ENCODE results near the gene TNKS2.
A peak's percentile ranks its signal among the peaks of the same experiment; 100 is the strongest.
"Not testable (repeated sequence)": the region's sequence is repeated elsewhere in the genome, so short reads cannot be mapped to it uniquely, and the experiment has no call there.

The TNKS2 gene

DNA sequence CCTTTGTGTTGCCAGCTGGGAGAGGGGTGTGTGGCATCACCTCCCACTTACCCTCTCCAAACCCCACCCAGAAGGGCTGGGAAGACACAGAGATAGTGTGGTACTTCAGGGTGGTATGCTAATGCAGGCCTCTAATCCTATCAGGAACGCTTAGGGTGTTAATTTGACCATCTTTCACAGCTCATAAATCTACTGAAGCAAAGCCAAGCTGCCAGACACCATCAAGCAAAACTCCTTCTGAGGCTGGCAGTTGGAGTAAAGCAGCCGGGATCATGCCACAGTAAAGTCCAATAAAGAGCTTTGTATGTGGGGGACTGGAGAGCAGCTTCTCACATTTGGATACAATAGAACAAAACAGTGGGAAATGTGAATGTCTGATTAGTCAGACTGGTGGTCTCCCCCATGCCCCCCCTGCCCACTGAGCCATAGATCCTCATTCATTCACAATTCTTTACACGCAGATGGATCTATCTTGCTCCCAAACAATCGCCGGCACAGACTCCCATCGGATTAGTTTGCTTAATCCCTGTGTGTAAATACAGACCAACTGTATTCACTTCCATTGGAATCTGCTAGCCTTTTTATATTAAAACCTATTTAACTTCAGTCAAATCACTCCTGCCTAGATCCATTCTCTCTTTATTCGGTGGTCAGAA is 81.4 kb downstream of the TNKS2 start:
- no peak for DNase-seq

DNA sequence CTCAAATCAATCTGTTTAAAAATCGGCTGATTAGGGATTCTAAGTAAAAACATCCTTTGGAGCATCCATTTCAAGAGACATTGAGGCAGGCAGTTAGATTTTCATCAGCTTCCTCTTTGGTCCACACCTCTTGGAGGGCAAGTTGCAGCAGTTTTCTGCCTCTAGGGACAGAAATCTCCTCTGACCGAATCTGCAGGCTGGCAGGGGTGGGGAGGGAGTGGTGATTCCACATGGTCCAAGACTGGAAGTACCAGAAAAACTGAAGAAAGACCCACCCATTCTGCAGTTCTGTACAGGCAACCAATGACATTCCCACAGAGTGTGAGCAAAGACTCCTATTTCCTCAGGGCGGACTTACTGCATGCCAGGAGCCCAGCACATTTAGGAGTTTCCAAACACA is 82.1 kb downstream of the TNKS2 start:
- DNase-seq: no peak

GRCh38 chr10:91883549-91884444 is 85.6 kb downstream of the TNKS2 start:
- DNase-seq: no peak

- DNase-seq: no peak
These were observed 86.3 kb downstream of the TNKS2 start for GRCh38 chr10:91884536-91884935.

- DNase-seq: no peak
These were observed 87.3 kb downstream of the TNKS2 start for GRCh38 chr10:91885362-91886079.

- no peak for DNase-seq
These were observed 88.7 kb downstream of the TNKS2 start for GRCh38 chr10:91886954-91887271.

DNA sequence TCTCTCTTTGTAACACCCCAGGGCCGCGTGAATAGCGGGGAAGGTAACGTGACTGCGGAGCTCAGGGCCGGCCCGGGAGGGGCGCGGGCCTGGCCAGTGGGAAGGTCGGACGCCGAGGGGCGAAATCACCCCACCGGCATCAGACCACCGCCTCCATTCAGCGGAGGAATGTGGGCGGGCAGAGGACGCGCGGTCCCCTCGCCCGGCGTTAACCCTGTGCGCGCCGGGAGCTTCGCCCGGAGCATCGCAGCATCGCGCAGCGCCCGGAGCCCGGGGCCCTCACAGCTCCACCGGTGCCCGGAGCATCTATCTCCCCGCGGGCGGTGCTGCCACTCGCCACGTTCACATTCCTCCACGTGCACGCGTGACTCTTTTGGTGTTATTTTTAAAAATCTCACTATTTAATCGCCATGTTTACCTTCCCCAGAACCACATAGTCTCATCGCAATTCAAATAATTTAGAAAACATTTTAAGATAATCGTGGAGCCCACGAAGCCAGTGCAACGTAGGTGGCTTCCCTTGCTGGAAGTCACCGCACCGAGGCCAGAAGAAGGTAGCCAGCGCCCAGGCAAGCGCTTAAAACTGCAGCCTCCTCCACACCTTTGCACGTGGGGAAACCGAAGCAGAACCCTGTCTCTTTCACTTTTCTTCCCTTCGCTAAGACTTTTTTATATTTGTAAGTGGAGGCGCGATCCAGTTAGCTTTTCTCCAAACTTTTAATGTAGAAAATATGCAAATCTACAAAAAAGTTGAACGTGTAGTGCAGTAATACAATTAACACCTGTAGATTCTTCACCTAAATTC is 89.2 kb downstream of the TNKS2 start:
- DNase-seq: peak; percentile 42

DNA sequence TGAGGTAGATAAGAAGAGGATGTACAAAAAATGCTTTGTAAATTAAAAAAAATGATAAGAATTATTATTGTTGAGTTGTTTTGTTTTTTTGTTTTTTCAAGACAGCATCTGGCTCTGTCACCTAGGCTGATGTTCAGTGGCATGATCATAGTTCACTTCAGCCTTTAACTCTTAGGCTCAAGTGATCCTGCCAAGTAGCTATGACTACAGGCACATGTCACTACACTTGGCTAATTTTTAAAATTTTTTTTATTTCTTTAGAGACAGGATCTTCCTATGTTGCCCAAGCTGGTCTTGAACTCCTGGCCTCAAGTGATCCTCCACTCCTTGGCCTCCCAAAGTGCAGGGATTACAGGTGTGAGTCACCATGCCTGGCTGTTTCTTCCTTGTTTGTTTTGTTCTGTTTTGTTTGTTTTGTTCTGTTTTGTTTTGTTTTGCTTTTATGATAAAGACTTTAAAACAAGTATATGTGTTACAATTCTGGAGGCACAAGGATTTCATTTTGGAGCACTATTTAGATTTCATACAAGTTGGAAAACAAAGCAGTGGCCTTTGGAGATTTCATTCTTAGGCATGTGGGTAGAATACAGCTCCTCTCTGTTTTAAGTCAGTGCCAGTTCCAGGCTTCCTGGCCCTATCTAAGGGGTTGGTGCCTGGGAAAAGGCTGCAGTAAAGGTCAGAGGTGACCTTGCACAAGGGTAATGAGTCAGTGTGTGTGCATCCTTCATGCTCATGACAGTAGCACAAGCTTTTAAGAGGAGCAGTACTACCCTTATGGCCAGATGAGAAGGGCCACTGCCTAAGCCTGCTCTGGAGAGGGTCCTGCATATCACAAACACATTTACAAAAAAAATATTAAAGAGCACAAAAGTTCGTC is 93.1 kb downstream of the TNKS2 start:
- DNase-seq: no peak

- DNase-seq: no peak
These were observed 94.8 kb downstream of the TNKS2 start for GRCh38 chr10:91893051-91893450.

DNA sequence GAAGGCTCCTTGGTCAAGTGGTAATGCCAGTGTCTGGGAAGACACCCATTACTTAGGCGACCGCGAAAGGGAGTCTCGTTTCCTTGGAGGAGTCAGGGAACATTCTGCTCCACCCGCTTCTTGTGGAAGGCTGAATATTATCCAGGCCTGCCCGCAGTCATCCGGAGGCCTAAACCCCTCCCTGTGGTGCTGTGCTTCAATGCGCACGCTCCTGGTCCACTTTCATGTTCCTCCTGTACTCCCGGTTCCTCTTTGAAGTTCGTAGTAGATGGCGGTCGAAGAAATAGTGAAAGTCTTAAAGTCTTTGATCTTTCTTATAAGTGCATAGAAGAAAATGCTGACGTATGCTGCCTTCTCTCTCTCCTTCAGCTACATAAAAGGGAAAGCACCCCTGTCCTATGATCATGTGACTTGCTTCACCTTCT is 96.0 kb downstream of the TNKS2 start:
- DNase-seq: not testable (repeated sequence)

- no peak for DNase-seq
These were observed 98.1 kb downstream of the TNKS2 start for GRCh38 chr10:91896212-91896756.

DNA sequence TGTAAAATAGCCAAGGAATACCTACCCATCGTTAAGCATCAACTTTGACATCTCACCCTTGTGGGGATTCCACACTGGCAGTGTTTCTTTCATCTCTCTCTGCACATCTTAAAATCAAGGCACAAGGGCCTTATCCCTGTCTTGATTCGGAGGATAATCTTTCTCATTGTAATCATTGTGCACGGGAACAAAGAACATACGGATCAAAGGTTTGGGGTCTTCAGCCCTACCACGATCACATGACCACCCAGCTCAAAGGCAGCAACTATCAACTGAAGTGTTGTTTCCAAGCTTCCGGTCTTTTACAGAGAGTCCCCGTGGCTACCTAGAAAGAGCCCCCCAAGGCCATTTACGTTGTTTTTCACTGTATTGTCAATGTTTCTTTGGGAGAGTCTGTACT is 99.2 kb downstream of the TNKS2 start:
- DNase-seq: no peak

DNA sequence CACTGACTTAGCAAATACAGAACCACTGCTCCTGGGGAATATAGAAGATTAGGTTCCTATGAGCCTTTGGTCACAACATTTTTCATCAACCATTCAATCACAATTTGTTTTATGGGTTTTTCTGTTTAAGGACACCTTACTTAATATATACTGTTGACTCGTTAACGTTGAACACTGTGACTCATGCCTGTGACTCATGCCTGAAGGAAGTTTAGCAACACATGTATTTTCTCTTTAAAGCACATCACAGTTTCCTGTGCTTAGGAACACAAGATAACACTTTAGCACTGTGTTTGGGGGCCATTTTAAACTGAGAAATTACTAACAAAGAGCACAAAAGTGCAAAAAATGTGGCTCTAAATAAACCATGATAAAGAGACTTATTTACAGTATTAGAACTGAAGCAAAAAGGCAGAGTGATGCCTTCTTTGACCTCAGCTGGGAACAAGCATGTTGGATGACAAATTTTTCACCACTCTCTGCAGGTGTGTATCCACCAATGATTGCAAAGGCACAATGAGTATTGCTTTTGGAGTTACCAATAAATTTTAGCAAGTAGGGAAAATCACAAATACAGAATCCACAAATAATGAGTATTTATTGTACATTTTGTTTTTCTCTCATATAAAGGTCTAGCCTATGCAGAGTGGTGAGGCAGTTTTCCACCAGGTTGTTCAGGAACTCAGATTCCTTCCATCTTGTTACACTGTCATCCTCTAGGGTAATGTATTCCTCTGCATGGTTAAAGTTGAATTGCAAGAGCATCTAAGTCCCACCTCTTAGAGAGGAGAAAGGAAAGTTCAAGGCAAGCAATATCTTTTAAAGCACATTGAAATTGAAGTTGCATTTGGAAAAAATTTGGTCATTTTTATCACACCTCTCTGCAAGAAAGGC is 103.8 kb downstream of the TNKS2 start:
- DNase-seq: no peak

DNA sequence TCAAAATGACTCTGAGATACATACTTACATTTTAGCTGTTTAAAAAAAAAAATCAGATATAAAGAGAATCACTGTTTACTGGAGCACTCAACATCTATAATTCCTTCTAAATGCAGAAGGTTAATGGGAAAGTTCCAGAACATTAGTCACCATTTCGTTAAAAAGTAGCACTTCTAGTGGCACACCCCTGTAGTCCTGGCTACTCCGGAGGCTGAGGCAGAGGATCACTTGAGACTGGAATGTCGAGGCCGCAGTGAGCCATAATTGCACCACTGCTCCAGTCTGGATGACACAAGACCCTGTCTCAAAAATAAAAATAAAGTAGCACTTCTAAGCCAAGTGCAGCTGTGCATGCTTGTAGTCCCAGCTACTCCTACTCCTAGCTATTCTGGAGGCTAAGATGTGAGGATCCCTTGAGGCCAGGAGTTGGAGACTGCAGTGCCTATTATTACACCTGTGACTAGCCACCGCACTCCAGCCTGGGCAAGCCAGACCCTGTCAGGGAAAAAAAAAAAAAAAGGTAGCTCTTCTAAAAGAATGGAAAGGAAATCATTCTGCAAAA is 108.9 kb downstream of the TNKS2 start:
- DNase-seq: no peak

DNA sequence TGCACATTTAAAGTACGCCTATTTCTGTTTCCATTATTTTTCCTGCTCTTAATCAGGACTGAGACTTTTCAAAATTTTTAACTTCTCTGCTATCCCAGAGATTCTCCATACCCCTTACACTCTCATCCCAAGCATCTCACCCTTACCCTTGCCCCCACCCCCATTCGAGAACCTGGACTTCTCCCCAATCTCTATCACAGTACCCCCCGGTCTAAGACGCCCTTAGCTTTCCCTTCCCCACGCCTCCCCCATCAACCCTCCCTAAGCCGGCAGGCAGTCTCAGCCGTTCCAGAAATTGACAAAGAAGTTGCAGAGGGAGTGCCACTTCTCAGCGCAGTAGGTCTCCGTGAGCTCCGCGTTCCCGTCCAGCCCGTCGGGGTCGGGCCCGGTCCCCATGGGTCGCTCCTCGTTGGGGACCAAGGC is 109.7 kb downstream of the TNKS2 start:
- DNase-seq: no peak

GRCh38 chr10:91908337-91909116 is 110.3 kb downstream of the TNKS2 start:
- peak; percentile 79 for DNase-seq

DNA sequence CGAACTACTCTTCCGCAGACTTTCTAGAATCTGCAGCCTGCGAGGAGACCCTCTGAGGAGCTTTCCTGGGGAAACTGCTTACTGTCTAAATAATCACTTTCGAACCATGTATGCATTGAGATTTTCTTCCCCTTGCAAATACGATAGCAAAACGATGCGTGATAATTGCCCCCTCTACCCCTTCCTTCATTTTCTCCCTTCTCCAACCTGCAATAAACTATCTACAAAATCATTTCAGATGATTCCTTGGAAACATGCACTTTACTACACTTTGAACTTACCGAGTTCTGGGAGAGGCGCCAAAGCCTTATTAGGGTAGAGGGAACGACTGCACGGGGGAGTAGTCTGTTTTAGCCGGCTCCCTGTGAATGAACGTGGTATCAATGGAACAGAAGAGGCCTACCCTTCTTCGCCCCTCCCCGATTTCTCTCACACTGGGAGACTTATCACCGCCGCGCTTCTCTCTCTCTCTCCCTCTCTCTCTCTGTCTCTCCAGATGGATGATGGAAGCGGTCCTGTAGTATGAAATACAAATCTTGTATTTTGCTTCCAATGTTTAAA is 111.0 kb downstream of the TNKS2 start, which contains the start of gene FGFBP3:
Gene FGFBP3 (minus strand): TSS at position 370 of the 561 bp plus-strand sequence. CDS start 517 bp downstream, outside the sequence.
- DNase-seq: no peak

GRCh38 chr10:91910467-91910866 is 112.2 kb downstream of the TNKS2 start:
- DNase-seq: no peak

Data from activated T-cell treated with anti-CD3 and anti-CD28 coated beads, Interleukin-2, amount 50 U/mL, for 1 hour (primary cell).